Suprapubic skin (tissue), 4 donors: Measurements from ENCODE around the gene LCN9.

Experiments
- EP300 ChIP-seq: sonication (generic); formaldehyde crosslinking; IDR thresholded peaks from one replicate; pipeline ENCODE4 v1.6.1; 2017; ENCODE audit warnings: antibody characterized with exemption
- POLR2A ChIP-seq, 2 donors: fragments of 450-650 bp; IDR thresholded peaks; one replicate each; pipeline ENCODE4 v1.6.1; 2017; ENCODE audit warnings: antibody characterized with exemption in 2 of 2, mild to moderate bottlenecking in 2 of 2, moderate library complexity in 2 of 2
- POLR2AphosphoS5 ChIP-seq, 3 donors: sonication (generic); formaldehyde crosslinking; IDR thresholded peaks; one replicate each; pipeline ENCODE4 v1.6.1; 2017; ENCODE audit warnings: antibody characterized with exemption in 3 of 3
- TF ChIP-seq, protein P1 (sequence below), 2 donors: fragments of 200-600 bp in 1 of 2; fragments of 450-650 bp in 1 of 2; sonication (generic) in 1 of 2; IDR thresholded peaks; one replicate each; pipeline ENCODE4 v1.5.1; 2016 to 2019; ENCODE audit warnings: antibody characterized with exemption in 2 of 2, mild to moderate bottlenecking in 1 of 2, moderate library complexity in 1 of 2

GRCh38 chr9:135659252-135659651, 3.9 kb upstream of the LCN9 start:
- TF ChIP-seq POLR2A (IDR thresholded peaks at IDR 0.05): no peak
- TF ChIP-seq EP300: no peak
- TF ChIP-seq, protein P1, sequence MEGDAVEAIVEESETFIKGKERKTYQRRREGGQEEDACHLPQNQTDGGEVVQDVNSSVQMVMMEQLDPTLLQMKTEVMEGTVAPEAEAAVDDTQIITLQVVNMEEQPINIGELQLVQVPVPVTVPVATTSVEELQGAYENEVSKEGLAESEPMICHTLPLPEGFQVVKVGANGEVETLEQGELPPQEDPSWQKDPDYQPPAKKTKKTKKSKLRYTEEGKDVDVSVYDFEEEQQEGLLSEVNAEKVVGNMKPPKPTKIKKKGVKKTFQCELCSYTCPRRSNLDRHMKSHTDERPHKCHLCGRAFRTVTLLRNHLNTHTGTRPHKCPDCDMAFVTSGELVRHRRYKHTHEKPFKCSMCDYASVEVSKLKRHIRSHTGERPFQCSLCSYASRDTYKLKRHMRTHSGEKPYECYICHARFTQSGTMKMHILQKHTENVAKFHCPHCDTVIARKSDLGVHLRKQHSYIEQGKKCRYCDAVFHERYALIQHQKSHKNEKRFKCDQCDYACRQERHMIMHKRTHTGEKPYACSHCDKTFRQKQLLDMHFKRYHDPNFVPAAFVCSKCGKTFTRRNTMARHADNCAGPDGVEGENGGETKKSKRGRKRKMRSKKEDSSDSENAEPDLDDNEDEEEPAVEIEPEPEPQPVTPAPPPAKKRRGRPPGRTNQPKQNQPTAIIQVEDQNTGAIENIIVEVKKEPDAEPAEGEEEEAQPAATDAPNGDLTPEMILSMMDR (IDR thresholded peaks at IDR 0.05): no peak
- no peak for TF ChIP-seq POLR2AphosphoS5 (IDR thresholded peaks at IDR 0.05)
